MM.1S (cell line): ENCODE data around the gene FKBP8.

ENCODE experiments used
- CTCF ChIP-seq: fragments of 300-600 bp; sonication (generic); IDR thresholded peaks from 2 replicates; pipeline ENCODE4 v1.5.1; 2016; ENCODE audit warnings: antibody characterized with exemption, low read length, mixed read lengths
- EZH2 ChIP-seq: fragments of 300-600 bp; sonication (generic); optimal IDR thresholded peaks from 2 replicates; pipeline ENCODE3; 2017; ENCODE audit warnings: low read depth, mild to moderate bottlenecking, antibody characterized with exemption, low read length, mixed read lengths
- EZH2phosphoT487 ChIP-seq: fragments of 300-600 bp; sonication (generic); IDR thresholded peaks from 2 replicates; pipeline ENCODE4 v1.6.1; 2018; ENCODE audit warnings: antibody characterized with exemption, low read length

- no peak for TF ChIP-seq EZH2phosphoT487
- TF ChIP-seq CTCF, result no peak
- no peak for TF ChIP-seq EZH2
Measured at GRCh38 chr19:18531485-18531884, 11.9 kb downstream of the FKBP8 start.
